GM12878 (cell line): ENCODE data around the gene ENOX1.

Experiments
- CBX3 ChIP-seq: fragments of 200-600 bp; sonication (generic); IDR thresholded peaks from 2 replicates; pipeline ENCODE4 v1.6.1; 2016; ENCODE audit warnings: low read depth, borderline replicate concordance
- CBX5 ChIP-seq: sonication (generic); IDR thresholded peaks from 2 replicates; pipeline ENCODE4 v1.6.1; 2016; ENCODE audit warnings: low read depth, moderate library complexity, mild to moderate bottlenecking, inconsistent platforms
- EZH2 ChIP-seq: IDR thresholded peaks from 2 replicates; pipeline ENCODE4 v1.6.1; 2012; ENCODE audit warnings: low read depth, mild to moderate bottlenecking, control low read depth, inconsistent platforms, low read length, borderline replicate concordance; ENCODE audit not compliant: control insufficient read depth
- HDAC2 ChIP-seq: fragments of 200-600 bp; sonication (generic); IDR thresholded peaks from 2 replicates; pipeline ENCODE4 v1.6.1; 2017
- HDGF ChIP-seq: fragments of 450-650 bp; IDR thresholded peaks from 2 replicates; pipeline ENCODE4 v1.6.1; 2016; ENCODE audit warnings: antibody characterized with exemption
- POLR2A ChIP-seq: IDR thresholded peaks from 2 replicates; pipeline ENCODE4 v1.6.1; 2011; ENCODE audit warnings: low read depth, mild to moderate bottlenecking, low read length
- POLR2AphosphoS2 ChIP-seq: IDR thresholded peaks from 2 replicates; pipeline ENCODE4 v1.6.1; 2011; ENCODE audit warnings: low read depth, mild to moderate bottlenecking, low read length, improper control_type of control experiment, moderate library complexity
- RFX5 ChIP-seq: IDR thresholded peaks from 2 replicates; pipeline ENCODE4 v1.6.1; 2011; ENCODE audit warnings: low read depth, low read length, improper control_type of control experiment
- SMARCA5 ChIP-seq: fragments of 450-650 bp; IDR thresholded peaks from 2 replicates; pipeline ENCODE4 v1.6.1; 2017; ENCODE audit warnings: mild to moderate bottlenecking
- SPI1 ChIP-seq: IDR thresholded peaks from 2 replicates; pipeline ENCODE4 v1.6.1; 2011; ENCODE audit warnings: low read depth, mild to moderate bottlenecking, low read length, moderate library complexity, borderline replicate concordance; ENCODE audit not compliant: insufficient read depth
- STAT3 ChIP-seq: IDR thresholded peaks from 2 replicates; pipeline ENCODE4 v1.6.1; 2011; ENCODE audit warnings: low read depth, low read length, improper control_type of control experiment
- TF ChIP-seq, protein P1 (sequence below): IDR thresholded peaks from 2 replicates; pipeline ENCODE4 v1.6.1; 2012; ENCODE audit warnings: low read depth, low read length, improper control_type of control experiment
- TF ChIP-seq, protein P2 (sequence below), 3 experiments: IDR thresholded peaks in 2 of 3; conservative IDR thresholded peaks in 1 of 3; 2 replicates each; pipeline ENCODE4 v1.5.1; 2011; ENCODE audit warnings: low read depth in 3 of 3, low read length in 3 of 3, mild to moderate bottlenecking in 3 of 3, control low read depth in 2 of 3, moderate library complexity in 2 of 3, inconsistent platforms in 1 of 3, mixed read lengths in 1 of 3; ENCODE audit not compliant: control insufficient read depth in 2 of 3, insufficient read depth in 1 of 3; ENCODE audit errors: extremely low read depth in 1 of 3

DNA sequence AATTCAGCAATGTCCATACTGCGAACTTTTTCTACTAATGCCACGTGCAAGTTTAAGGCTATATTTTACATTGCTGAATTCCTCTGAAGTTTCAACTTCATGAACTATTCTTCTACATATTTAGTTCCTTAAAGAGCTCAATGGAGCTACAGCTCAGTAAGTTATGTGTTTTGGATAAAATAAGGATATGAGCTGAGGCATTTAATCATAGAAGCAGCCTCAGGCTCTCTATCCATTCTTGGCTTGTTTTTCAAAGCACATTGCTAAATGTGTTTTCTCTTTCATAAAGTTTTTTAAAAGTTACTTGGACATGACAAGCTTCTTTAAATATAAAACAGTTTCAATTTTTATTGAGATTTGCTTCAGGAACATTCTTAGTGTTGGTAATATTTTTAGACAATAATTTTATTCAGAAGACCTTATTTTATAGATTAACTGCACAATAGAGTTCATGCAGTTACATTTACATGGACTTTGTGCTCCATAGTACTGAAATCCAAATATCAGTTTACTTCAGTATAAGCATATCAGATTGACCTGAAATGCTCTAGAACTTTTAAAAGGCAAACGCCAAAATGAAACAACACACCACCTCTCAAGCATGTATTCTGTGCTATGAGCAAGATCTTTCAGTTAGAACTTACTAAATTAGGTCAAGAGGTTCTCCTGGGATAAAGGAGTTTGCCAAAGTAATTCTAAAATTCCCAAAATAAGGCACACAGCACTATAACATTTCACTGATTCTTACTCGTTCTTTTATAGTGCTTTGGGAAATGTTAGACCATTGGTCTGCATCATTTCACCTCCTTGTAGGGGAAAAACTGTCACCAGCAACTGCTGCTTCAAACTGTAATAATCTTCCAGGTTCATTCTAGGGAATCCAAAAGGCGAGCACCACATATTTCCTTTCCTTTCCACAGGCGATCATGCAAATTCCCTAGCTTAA is 275.5 kb downstream of the ENOX1 start:
- TF ChIP-seq STAT3 (no peak), HDGF (no peak), CBX3 (no peak), POLR2A (no peak), SPI1 (no peak), EZH2 (no peak), POLR2AphosphoS2 (no peak), RFX5 (no peak), CBX5 (no peak), HDAC2 (no peak), SMARCA5 (no peak)
- TF ChIP-seq, protein P1, sequence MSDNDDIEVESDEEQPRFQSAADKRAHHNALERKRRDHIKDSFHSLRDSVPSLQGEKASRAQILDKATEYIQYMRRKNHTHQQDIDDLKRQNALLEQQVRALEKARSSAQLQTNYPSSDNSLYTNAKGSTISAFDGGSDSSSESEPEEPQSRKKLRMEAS = no peak
- TF ChIP-seq, protein P2, sequence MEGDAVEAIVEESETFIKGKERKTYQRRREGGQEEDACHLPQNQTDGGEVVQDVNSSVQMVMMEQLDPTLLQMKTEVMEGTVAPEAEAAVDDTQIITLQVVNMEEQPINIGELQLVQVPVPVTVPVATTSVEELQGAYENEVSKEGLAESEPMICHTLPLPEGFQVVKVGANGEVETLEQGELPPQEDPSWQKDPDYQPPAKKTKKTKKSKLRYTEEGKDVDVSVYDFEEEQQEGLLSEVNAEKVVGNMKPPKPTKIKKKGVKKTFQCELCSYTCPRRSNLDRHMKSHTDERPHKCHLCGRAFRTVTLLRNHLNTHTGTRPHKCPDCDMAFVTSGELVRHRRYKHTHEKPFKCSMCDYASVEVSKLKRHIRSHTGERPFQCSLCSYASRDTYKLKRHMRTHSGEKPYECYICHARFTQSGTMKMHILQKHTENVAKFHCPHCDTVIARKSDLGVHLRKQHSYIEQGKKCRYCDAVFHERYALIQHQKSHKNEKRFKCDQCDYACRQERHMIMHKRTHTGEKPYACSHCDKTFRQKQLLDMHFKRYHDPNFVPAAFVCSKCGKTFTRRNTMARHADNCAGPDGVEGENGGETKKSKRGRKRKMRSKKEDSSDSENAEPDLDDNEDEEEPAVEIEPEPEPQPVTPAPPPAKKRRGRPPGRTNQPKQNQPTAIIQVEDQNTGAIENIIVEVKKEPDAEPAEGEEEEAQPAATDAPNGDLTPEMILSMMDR (IDR thresholded peaks at IDR 0.05 in 2 of 3, conservative IDR thresholded peaks at IDR 0.05 in 1 of 3; ENCODE audit: control insufficient read depth in 2 of 3, extremely low read depth in 1 of 3, insufficient read depth in 1 of 3, low read depth in 3 of 3, low read length in 3 of 3) = no peak
